Inflammatory macrophage (primary cell): ENCODE measurements around the gene GATC.
"Not testable (repeated sequence)": the region's sequence is repeated elsewhere in the genome, so short reads cannot be mapped to it uniquely, and the experiment has no call there.

Experiments
- DNase-seq, 2 donors: peaks; one replicate each; pipeline ENCODE4 v3.0.0-alpha.2; 2020 to 2022

The GATC gene

GRCh38 chr12:120437735-120438494, 8.3 kb upstream of the GATC start, which contains the start of gene COX6A1:
Gene COX6A1 (plus strand): TSS chr12:120438113. CDS start chr12:120438127, 14 bp downstream.
- DNase-seq = peak; percentile 98 to 99

GRCh38 chr12:120438495-120439198, 7.6 kb upstream of the GATC start:
- no peak for DNase-seq

GRCh38 chr12:120439646-120440247, 6.5 kb upstream of the GATC start:
- peak; percentile 31 to 47 for DNase-seq

GRCh38 chr12:120444676-120445075, 1.6 kb upstream of the GATC start:
- DNase-seq = no peak

- DNase-seq = not testable (repeated sequence)
These were observed 567 bp downstream of the GATC start for GRCh38 chr12:120446844-120447178.

GRCh38 chr12:120447992-120448391, 1.7 kb downstream of the GATC start:
- DNase-seq = no peak

GRCh38 chr12:120452524-120452923, 6.3 kb downstream of the GATC start:
- DNase-seq = not testable (repeated sequence)

- DNase-seq = no peak
These were observed 7.0 kb downstream of the GATC start for GRCh38 chr12:120453060-120453750.

GRCh38 chr12:120453977-120454376, 7.7 kb downstream of the GATC start:
- peak; percentile 29 to 44 for DNase-seq

- no peak for DNase-seq
These were observed 9.1 kb downstream of the GATC start for GRCh38 chr12:120455302-120455701.

- no peak for DNase-seq
These were observed 10.9 kb downstream of the GATC start for GRCh38 chr12:120457133-120457532.

GRCh38 chr12:120460157-120460556, 13.9 kb downstream of the GATC start:
- DNase-seq = no peak

- DNase-seq = no peak
These were observed 15.9 kb downstream of the GATC start for GRCh38 chr12:120462099-120462640.

- no peak for DNase-seq
These were observed 17.5 kb downstream of the GATC start for GRCh38 chr12:120463712-120464111.

- DNase-seq = no peak
These were observed 19.5 kb downstream of the GATC start for GRCh38 chr12:120465756-120466155.

GRCh38 chr12:120466560-120467315, 20.5 kb downstream of the GATC start:
- DNase-seq = peak; percentile 45 to 53

- no peak for DNase-seq
These were observed 21.2 kb downstream of the GATC start for GRCh38 chr12:120467439-120467838.

- DNase-seq = peak; percentile 61 to 68
These were observed 22.1 kb downstream of the GATC start for GRCh38 chr12:120468325-120468820.

- DNase-seq = peak in 1 of 2 donors; percentile 30
These were observed 22.7 kb downstream of the GATC start for GRCh38 chr12:120468821-120469449.

- DNase-seq = peak; percentile 97 to 98
These were observed 23.4 kb downstream of the GATC start, which contains the start of gene SRSF9 for GRCh38 chr12:120469450-120470149. Gene SRSF9 (minus strand): TSS chr12:120469748. CDS start chr12:120469609, 139 bp downstream.
